ENCODE measurements around the gene ITGA2B. TPM values are rescaled to one million over a fixed set of nuclear protein-coding genes. Genes with fewer than 3 reads are reported as not detected.

The ITGA2B gene
- total and polyA plus RNA-seq, 2 of the 13 experiments (the other 11 are each of a cell fraction or from before 2014, with no cell fraction given) = 0.38 to 1.1 TPM

- Histone ChIP-seq H3K36me3 (replicated peaks in 1 of 2; ENCODE audit: control insufficient read depth in 1 of 2, insufficient read depth in 2 of 2, low read length in 2 of 2) (peaks cover 9 to 17% of the 10 kb centered on the region in 2 experiments; a peak in 4 of 5 replicates), H3K79me2 (ENCODE audit: insufficient read depth, low read length) (no peaks in the 10 kb centered on the region), H3K4me2 (ENCODE audit: low read depth, low read length) (no peak overlapping the region), H3K27ac (ENCODE audit: extremely low read length, insufficient read depth, low read length) (no peak overlapping the region), H2AFZ (ENCODE audit: low read length) (no peak overlapping the region), H3K9ac (ENCODE audit: insufficient read depth, low read depth, low read length) (no peak overlapping the region), H4K20me1 (ENCODE audit: insufficient read depth, low read length) (no peaks in the 10 kb centered on the region), H3K9me3 (ENCODE audit: low read length) (no peaks in the 10 kb centered on the region), H3K4me1 (ENCODE audit: insufficient read depth, low read length) (peaks cover 16% of the 10 kb centered on the region), H3K27me3 (ENCODE audit: control insufficient read depth in 1 of 2, insufficient read depth in 2 of 2, low read length in 2 of 2) (peaks cover 8 to 10% of the 10 kb centered on the region in 2 experiments; a peak in 3 of 5 replicates), H3K4me3 (replicated peaks in 1 of 3; ENCODE audit: insufficient read depth in 1 of 3, low read depth in 2 of 3, low read length in 3 of 3) (no peak overlapping the region; a peak in 1 of 6 replicates)
- ATAC-seq = peak; percentile 52
- POLR2A ChIA-PET = interaction anchor here (4.8 kb wide), 1 partner anchor 11 kb away, joined by 24 read pairs; the partner anchor contains the start of gene GRN
- 20% methylated on average over 9 of the region's 11 CpGs for WGBS (ENCODE audit: low lambda C conversion rate)
- no peak for FAIRE-seq
- in situ Hi-C loops (cut with HindIII; ENCODE audit: extremely low pct_ligation_motif_present, low pct_unique_long_range_greater_than_20kb) = no loop called here
- BruUV-seq (replicated peaks) = no TSS peak
- intact Hi-C loops (cut with micrococcal nuclease; ENCODE audit: unreplicated experiment) = loop anchor here (10.0 kb wide), 1 partner anchor 169 kb away; no protein-coding TSS in a partner anchor
- DNase-seq (ENCODE audit: low spot score) = no peak
- CTCF ChIA-PET (ENCODE audit: low intra/inter-chr PET ratio, low total read pairs) = no interaction called here
- TF ChIP-seq GABPB1 (CRISPR knock-in tag; IDR thresholded peaks at IDR 0.05) = 0 out of 2 replicates have a peak, but pooled peaks have one; percentile 11
- no peak for TF ChIP-seq ZNF564 (CRISPR knock-in tag; IDR thresholded peaks at IDR 0.05)
- TF ChIP-seq HNRNPL (IDR thresholded peaks at IDR 0.05; ENCODE audit: low read depth, low read length) = peak; percentile 69; the same call in 1 of the 2 replicates
- TF ChIP-seq NONO (IDR thresholded peaks at IDR 0.05) = no peak
- TF ChIP-seq NONO (CRISPR knock-in tag; conservative IDR thresholded peaks at IDR 0.05) = 0 out of 2 replicates have a peak, but pooled peaks have one; percentile 31
- no peak for TF ChIP-seq ZNF841 (CRISPR knock-in tag; IDR thresholded peaks at IDR 0.05; ENCODE audit: borderline replicate concordance)
- TF ChIP-seq PAWR (CRISPR knock-in tag; IDR thresholded peaks at IDR 0.05; ENCODE audit: borderline replicate concordance) = no peak
- no peak for TF ChIP-seq HIC2 (CRISPR knock-in tag; IDR thresholded peaks at IDR 0.05; ENCODE audit: low read depth)
- TF ChIP-seq ZNF839 (CRISPR knock-in tag; IDR thresholded peaks at IDR 0.05; ENCODE audit: borderline replicate concordance) = no peak
- no peak for TF ChIP-seq RFX3 (CRISPR knock-in tag; IDR thresholded peaks at IDR 0.05)
- 0 out of 2 replicates have a peak, but pooled peaks have one; percentile 24 for TF ChIP-seq UBTF (CRISPR knock-in tag; IDR thresholded peaks at IDR 0.05)
- TF ChIP-seq ZNF687 (CRISPR knock-in tag; IDR thresholded peaks at IDR 0.05) = peak; percentile 20; the same call in 1 of the 2 replicates
- TF ChIP-seq ZNF788 (CRISPR knock-in tag; IDR thresholded peaks at IDR 0.05; ENCODE audit: borderline replicate concordance) = 0 out of 2 replicates have a peak, but pooled peaks have one; percentile 32
- no peak for TF ChIP-seq ZZZ3 (CRISPR knock-in tag; IDR thresholded peaks at IDR 0.05; ENCODE audit: borderline replicate concordance)
- peak; percentile 45 for TF ChIP-seq STAG1 (CRISPR knock-in tag; IDR thresholded peaks at IDR 0.05)
Observed at GRCh38 chr17:44356241-44356640, 33.2 kb downstream of the ITGA2B start.
